ENCODE measurements around the gene SPACA6. TPM values are rescaled to one million over a fixed set of nuclear protein-coding genes. Genes with fewer than 3 reads are reported as not detected.

Gene SPACA6
- total RNA-seq, 5 donors from 2014 or later (not counting 1 experiment from before 2014, with no cell fraction given): 5.5 to 9.9 (median 6.9) TPM

DNA sequence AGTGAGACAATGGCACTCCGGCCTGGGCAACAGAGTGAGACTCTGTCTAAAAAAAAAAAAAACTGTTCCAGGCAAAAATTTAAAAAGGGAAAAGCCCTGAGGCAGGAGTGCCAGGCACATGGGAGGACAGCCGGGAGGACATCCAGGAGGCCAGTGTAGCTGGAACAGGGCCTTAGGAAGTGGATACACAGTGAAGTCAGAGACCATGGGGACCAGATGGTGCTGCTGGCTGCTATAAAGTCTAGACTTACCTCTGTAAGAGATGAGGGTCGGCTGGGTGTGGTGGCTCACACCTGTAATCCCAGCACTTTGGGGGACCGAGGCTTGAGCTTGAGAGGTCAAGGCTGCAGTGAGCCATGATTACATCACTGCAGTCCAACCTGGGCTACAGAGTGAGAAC is 15.7 kb downstream of the SPACA6 start:
- ChIA-PET CTCF (no interaction called here), POLR2A (no interaction called here)
- H3K36me3 ChIP-seq (ENCODE audit: control insufficient read depth in 2 of 2, extremely low read depth in 1 of 2, insufficient read depth in 1 of 2, low read length in 1 of 2): peaks cover 0 to 8% of the 10 kb centered on the region in 2 donors
- peaks cover 17 to 38% (median 25%) of the 10 kb centered on the region in 3 donors for H3K4me1 Mint-ChIP-seq
- no peaks in the 10 kb centered on the region for H3K9me3 ChIP-seq
- no peaks in the 10 kb centered on the region for H3K9me3 Mint-ChIP-seq
- ATAC-seq (replicated peaks in 1 of 4) (no peak), DNase-seq (no peak)
- H3K27ac Mint-ChIP-seq: no peak overlapping the region
- 81% methylated on average over 3 of the region's 4 CpGs for WGBS (ENCODE audit: insufficient coverage)
- no peak overlapping the region for H3K27ac ChIP-seq (ENCODE audit: low read length)
- no peak overlapping the region for H3K4me3 Mint-ChIP-seq
- H3K27me3 ChIP-seq (replicated peaks in 1 of 2; ENCODE audit: control insufficient read depth in 2 of 2, extremely low read depth in 1 of 2, insufficient read depth in 2 of 2, low read length in 1 of 2): peaks cover 0 to 6% of the 10 kb centered on the region in 2 experiments
- peaks cover 0 to 5% of the 10 kb centered on the region in 2 donors for H3K27me3 Mint-ChIP-seq
- H3K4me3 ChIP-seq (ENCODE audit: control insufficient read depth in 1 of 2, extremely low read depth in 1 of 2, low read length in 1 of 2): no peak overlapping the region
- H3K36me3 Mint-ChIP-seq: peaks cover 16% of the 10 kb centered on the region
- H3K4me1 ChIP-seq (ENCODE audit: control insufficient read depth in 1 of 2, extremely low read depth in 1 of 2, insufficient read depth in 2 of 2, low read length in 2 of 2): peaks cover 0 to 15% of the 10 kb centered on the region in 2 experiments

DNA sequence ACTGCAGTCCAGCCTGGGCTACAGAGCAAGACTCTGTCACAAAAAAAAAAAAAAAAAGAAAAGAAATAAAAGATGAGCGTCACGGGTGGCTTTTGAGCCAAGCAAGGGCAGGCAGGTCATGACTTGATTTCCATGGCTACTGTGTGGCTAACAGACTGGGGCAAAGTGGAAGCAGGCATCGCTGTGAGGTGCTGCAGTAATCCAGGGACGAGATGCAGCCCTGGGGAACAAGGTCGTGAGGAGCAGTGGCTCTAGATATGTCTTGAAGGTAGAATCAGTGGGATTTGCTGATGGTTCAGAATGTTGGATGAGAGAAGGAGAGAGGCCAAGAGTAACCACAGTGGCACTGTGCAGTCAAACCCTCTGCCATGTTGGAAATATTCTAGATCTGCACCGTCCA is 16.4 kb downstream of the SPACA6 start:
- CTCF ChIA-PET: no interaction called here
- Mint-ChIP-seq H3K36me3 (peaks cover 16% of the 10 kb centered on the region), H3K4me3 (no peak overlapping the region), H3K9me3 (no peaks in the 10 kb centered on the region), H3K4me1 (peaks cover 14 to 34% (median 19%) of the 10 kb centered on the region in 3 donors), H3K27me3 (peaks cover 0 to 5% of the 10 kb centered on the region in 2 donors), H3K27ac (no peak overlapping the region)
- POLR2A ChIA-PET: no interaction called here
- Histone ChIP-seq H3K36me3 (ENCODE audit: control insufficient read depth in 2 of 2, extremely low read depth in 1 of 2, insufficient read depth in 1 of 2, low read length in 1 of 2) (peaks cover 0 to 8% of the 10 kb centered on the region in 2 donors), H3K4me3 (ENCODE audit: control insufficient read depth in 1 of 2, extremely low read depth in 1 of 2, low read length in 1 of 2) (no peak overlapping the region), H3K9me3 (no peaks in the 10 kb centered on the region), H3K4me1 (ENCODE audit: control insufficient read depth in 1 of 2, extremely low read depth in 1 of 2, insufficient read depth in 2 of 2, low read length in 2 of 2) (peaks cover 0 to 9% of the 10 kb centered on the region in 2 experiments), H3K27ac (ENCODE audit: low read length) (no peak overlapping the region), H3K27me3 (replicated peaks in 1 of 2; ENCODE audit: control insufficient read depth in 2 of 2, extremely low read depth in 1 of 2, insufficient read depth in 2 of 2, low read length in 1 of 2) (peaks cover 0 to 6% of the 10 kb centered on the region in 2 experiments)
- no peak for ATAC-seq (replicated peaks in 1 of 4)
- no peak for DNase-seq
- 94% methylated on average over 4 of the region's 6 CpGs for WGBS (ENCODE audit: insufficient coverage)

DNA sequence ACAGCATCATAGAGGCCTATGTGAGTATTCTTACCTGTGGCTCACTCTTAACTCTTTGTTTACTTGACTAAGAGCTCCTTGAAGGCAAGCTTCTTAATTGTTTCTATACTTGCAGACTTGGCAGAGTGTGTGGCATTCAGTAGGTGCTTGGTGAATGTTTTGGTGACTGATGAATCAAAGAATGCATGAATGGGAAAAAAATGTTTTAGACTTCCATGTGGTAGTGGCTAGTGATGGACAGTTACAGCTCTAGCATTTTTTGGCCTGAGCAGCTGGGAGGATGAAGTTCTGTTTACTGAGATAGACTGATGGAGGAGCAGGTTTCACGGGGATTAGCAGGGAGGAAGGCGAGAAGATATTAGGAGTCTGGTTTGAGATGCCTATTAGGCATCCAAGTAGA is 17.0 kb downstream of the SPACA6 start:
- Mint-ChIP-seq H3K4me1 (peaks cover 10 to 29% (median 15%) of the 10 kb centered on the region in 3 donors), H3K27ac (no peak overlapping the region), H3K36me3 (peaks cover 15% of the 10 kb centered on the region), H3K27me3 (peaks cover 0 to 5% of the 10 kb centered on the region in 2 donors), H3K9me3 (peaks cover 0 to 1% (median 0%) of the 10 kb centered on the region in 3 donors), H3K4me3 (no peak overlapping the region)
- WGBS (ENCODE audit: insufficient coverage): 90% methylated on average over 2 of the region's 2 CpGs
- H3K9me3 ChIP-seq: no peaks in the 10 kb centered on the region
- ChIA-PET POLR2A (no interaction called here), CTCF (no interaction called here)
- no peak overlapping the region for H3K4me3 ChIP-seq (ENCODE audit: control insufficient read depth in 1 of 2, extremely low read depth in 1 of 2, low read length in 1 of 2)
- peaks cover 0 to 8% of the 10 kb centered on the region in 2 donors for H3K36me3 ChIP-seq (ENCODE audit: control insufficient read depth in 2 of 2, extremely low read depth in 1 of 2, insufficient read depth in 1 of 2, low read length in 1 of 2)
- H3K4me1 ChIP-seq (ENCODE audit: control insufficient read depth in 1 of 2, extremely low read depth in 1 of 2, insufficient read depth in 2 of 2, low read length in 2 of 2): peaks cover 0 to 3% of the 10 kb centered on the region in 2 experiments
- DNase-seq: no peak
- no peak overlapping the region for H3K27ac ChIP-seq (ENCODE audit: low read length)
- ATAC-seq (replicated peaks in 1 of 4): no peak
- H3K27me3 ChIP-seq (replicated peaks in 1 of 2; ENCODE audit: control insufficient read depth in 2 of 2, extremely low read depth in 1 of 2, insufficient read depth in 2 of 2, low read length in 1 of 2): peaks cover 0 to 6% of the 10 kb centered on the region in 2 experiments

DNA sequence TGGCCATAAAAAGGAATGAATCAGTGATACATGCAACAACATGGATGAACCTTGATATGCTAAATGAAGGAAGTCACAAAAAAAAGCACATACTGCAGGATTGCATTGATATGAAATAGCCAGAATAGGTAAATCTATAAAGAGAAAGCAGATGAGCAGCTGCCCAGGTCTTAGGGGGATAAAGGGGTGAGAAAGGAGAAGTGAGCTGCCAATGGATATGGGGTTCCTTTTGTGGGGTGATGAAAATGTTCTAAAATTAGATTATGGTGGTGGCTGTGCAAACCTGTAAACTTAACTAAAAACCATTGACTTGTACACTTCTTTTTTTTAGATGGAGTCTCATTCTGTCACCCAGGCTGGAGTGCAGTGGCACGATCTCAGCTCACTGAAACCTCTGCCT is 18.6 kb downstream of the SPACA6 start:
- Histone ChIP-seq H3K9me3 (no peaks in the 10 kb centered on the region), H3K4me1 (ENCODE audit: control insufficient read depth in 1 of 2, extremely low read depth in 1 of 2, insufficient read depth in 2 of 2, low read length in 2 of 2) (no peaks in the 10 kb centered on the region), H3K4me3 (ENCODE audit: control insufficient read depth in 1 of 2, extremely low read depth in 1 of 2, low read length in 1 of 2) (no peak overlapping the region), H3K36me3 (ENCODE audit: control insufficient read depth in 2 of 2, extremely low read depth in 1 of 2, insufficient read depth in 1 of 2, low read length in 1 of 2) (no peaks in the 10 kb centered on the region), H3K27me3 (replicated peaks in 1 of 2; ENCODE audit: control insufficient read depth in 2 of 2, extremely low read depth in 1 of 2, insufficient read depth in 2 of 2, low read length in 1 of 2) (peaks cover 0 to 10% of the 10 kb centered on the region in 2 experiments), H3K27ac (ENCODE audit: low read length) (no peak overlapping the region)
- H3K27me3 Mint-ChIP-seq: peaks cover 4 to 10% of the 10 kb centered on the region in 2 donors
- H3K27ac Mint-ChIP-seq: no peak overlapping the region
- ATAC-seq (replicated peaks in 1 of 4) (no peak), DNase-seq (no peak)
- no peak overlapping the region for H3K4me3 Mint-ChIP-seq
- H3K4me1 Mint-ChIP-seq: peaks cover 0 to 14% (median 4%) of the 10 kb centered on the region in 3 donors
- POLR2A ChIA-PET: no interaction called here
- CTCF ChIA-PET: no interaction called here
- H3K36me3 Mint-ChIP-seq: peaks cover 3% of the 10 kb centered on the region
- peaks cover 0 to 8% (median 0%) of the 10 kb centered on the region in 3 donors for H3K9me3 Mint-ChIP-seq
- no CpG with 5 or more reads among the region's 1 CpG for WGBS (ENCODE audit: insufficient coverage)

DNA sequence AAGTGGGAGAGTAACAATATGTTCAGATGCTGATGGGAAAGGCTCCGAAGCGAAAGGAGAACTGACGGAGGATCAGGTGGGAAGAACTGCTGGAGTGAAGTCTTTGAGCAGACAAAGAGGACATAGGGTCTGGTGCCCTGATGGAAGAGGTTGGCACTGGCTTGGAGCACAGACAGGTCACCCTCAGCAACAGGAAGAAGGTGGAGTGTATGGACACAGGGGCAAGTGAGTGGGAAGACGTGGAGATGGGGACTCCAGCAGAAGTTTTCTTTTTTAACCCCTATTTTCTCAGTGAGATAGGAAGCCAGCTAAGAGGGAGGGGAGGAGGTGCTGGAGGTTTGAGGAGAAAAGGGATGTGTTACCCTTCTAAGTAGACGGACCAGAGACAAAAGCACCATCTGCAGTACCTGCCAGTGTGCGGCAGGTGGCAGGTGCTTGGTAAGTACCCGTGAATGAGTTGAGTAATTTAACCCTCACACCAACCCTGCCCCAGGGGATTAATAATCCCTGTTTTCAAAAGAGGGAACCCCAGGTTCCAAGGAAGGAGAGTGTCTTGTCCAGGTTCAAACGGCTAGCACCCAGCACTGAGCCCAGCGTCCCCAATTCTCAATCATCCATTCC is 19.4 kb downstream of the SPACA6 start:
- no peak overlapping the region for H3K4me3 Mint-ChIP-seq
- peaks cover under 1% of the 10 kb centered on the region for H3K36me3 Mint-ChIP-seq
- ATAC-seq (replicated peaks in 1 of 4) (no peak), DNase-seq (no peak)
- H3K27me3 ChIP-seq (replicated peaks in 1 of 2; ENCODE audit: control insufficient read depth in 2 of 2, extremely low read depth in 1 of 2, insufficient read depth in 2 of 2, low read length in 1 of 2): peaks cover under 1 to 14% of the 10 kb centered on the region in 2 experiments
- peaks cover 0 to 7% (median 3%) of the 10 kb centered on the region in 3 donors for H3K4me1 Mint-ChIP-seq
- 100% methylated on average over 3 of the region's 9 CpGs for WGBS (ENCODE audit: insufficient coverage)
- no peaks in the 10 kb centered on the region for H3K36me3 ChIP-seq (ENCODE audit: control insufficient read depth in 2 of 2, extremely low read depth in 1 of 2, insufficient read depth in 1 of 2, low read length in 1 of 2)
- CTCF ChIA-PET: no interaction called here
- H3K9me3 Mint-ChIP-seq: peaks cover 0 to 8% (median 0%) of the 10 kb centered on the region in 3 donors
- H3K4me3 ChIP-seq (ENCODE audit: control insufficient read depth in 1 of 2, extremely low read depth in 1 of 2, low read length in 1 of 2): no peak overlapping the region
- H3K27ac Mint-ChIP-seq: no peak overlapping the region
- no peaks in the 10 kb centered on the region for H3K4me1 ChIP-seq (ENCODE audit: control insufficient read depth in 1 of 2, extremely low read depth in 1 of 2, insufficient read depth in 2 of 2, low read length in 2 of 2)
- POLR2A ChIA-PET: no interaction called here
- no peak overlapping the region for H3K27ac ChIP-seq (ENCODE audit: low read length)
- peaks cover 7 to 16% of the 10 kb centered on the region in 2 donors for H3K27me3 Mint-ChIP-seq
- no peaks in the 10 kb centered on the region for H3K9me3 ChIP-seq

DNA sequence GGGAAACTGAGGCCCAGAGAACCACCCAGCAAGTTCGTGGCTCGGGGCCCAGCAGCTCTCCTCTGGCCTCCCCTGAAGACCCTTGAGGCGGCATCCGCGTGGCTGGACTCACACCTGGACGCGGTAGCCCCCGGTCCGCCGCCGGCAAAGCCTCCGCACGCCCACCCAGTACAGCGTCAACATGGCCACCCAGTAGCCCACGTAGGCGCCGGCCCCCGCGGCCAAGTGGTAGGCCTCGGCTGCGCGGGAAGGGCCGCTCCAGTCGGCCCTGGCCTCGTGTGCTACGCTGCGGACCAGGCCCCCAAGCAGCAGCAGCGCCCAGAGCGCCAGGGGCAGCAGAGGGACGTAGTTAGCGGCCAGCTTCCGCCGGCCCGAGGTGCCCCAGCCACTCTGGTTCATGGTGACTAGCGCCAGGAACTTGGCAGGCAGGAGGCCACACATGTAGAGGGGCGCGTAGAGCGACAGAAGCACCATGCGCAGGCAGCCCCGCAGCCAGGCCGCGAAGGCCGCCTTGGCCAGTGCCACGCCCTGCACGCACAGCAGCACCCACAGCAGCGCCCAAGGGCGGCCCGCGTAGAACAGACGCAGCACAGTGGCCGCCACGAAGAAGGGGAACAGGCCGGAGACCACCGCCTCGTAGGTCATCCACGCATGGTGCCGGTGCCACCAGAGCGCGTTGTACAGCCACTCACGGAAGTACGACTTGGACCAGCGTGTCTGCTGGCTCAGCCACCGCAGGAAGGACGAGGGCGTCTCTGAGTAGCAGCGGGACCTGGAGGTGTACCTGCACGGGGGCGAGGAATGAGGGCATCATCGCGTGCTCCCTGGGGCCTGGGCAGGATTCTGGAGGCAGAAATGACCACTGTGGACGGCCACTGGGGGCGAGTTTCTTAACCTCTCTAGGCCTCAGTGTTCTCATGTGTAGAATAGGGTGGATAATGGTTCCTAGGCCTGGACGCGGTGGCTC is 20.5 kb downstream of the SPACA6 start:
- H3K27ac Mint-ChIP-seq: no peak overlapping the region
- H3K4me1 ChIP-seq (ENCODE audit: control insufficient read depth in 1 of 2, extremely low read depth in 1 of 2, insufficient read depth in 2 of 2, low read length in 2 of 2): no peaks in the 10 kb centered on the region
- peaks cover 13 to 23% of the 10 kb centered on the region in 2 donors for H3K27me3 Mint-ChIP-seq
- peaks cover 0 to under 1% (median 0%) of the 10 kb centered on the region in 3 donors for H3K4me1 Mint-ChIP-seq
- no peaks in the 10 kb centered on the region for H3K9me3 ChIP-seq
- H3K36me3 ChIP-seq (ENCODE audit: control insufficient read depth in 2 of 2, extremely low read depth in 1 of 2, insufficient read depth in 1 of 2, low read length in 1 of 2): no peaks in the 10 kb centered on the region
- H3K27ac ChIP-seq (ENCODE audit: low read length): no peak overlapping the region
- 96% methylated on average over 70 of the region's 74 CpGs for WGBS (ENCODE audit: insufficient coverage)
- H3K4me3 ChIP-seq (ENCODE audit: control insufficient read depth in 1 of 2, extremely low read depth in 1 of 2, low read length in 1 of 2): no peak overlapping the region
- H3K4me3 Mint-ChIP-seq: no peak overlapping the region
- DNase-seq (no peak), ATAC-seq (replicated peaks in 1 of 4) (no peak)
- ChIA-PET CTCF (no interaction called here), POLR2A (no interaction called here)
- H3K36me3 Mint-ChIP-seq: no peaks in the 10 kb centered on the region
- peaks cover 2 to 17% of the 10 kb centered on the region in 2 experiments for H3K27me3 ChIP-seq (replicated peaks in 1 of 2; ENCODE audit: control insufficient read depth in 2 of 2, extremely low read depth in 1 of 2, insufficient read depth in 2 of 2, low read length in 1 of 2)
- H3K9me3 Mint-ChIP-seq: peaks cover 0 to 8% (median 0%) of the 10 kb centered on the region in 3 donors

Data from T-cell (primary cell).